ENCODE measurements around the gene CACNA1F.

The CACNA1F gene

DNA sequence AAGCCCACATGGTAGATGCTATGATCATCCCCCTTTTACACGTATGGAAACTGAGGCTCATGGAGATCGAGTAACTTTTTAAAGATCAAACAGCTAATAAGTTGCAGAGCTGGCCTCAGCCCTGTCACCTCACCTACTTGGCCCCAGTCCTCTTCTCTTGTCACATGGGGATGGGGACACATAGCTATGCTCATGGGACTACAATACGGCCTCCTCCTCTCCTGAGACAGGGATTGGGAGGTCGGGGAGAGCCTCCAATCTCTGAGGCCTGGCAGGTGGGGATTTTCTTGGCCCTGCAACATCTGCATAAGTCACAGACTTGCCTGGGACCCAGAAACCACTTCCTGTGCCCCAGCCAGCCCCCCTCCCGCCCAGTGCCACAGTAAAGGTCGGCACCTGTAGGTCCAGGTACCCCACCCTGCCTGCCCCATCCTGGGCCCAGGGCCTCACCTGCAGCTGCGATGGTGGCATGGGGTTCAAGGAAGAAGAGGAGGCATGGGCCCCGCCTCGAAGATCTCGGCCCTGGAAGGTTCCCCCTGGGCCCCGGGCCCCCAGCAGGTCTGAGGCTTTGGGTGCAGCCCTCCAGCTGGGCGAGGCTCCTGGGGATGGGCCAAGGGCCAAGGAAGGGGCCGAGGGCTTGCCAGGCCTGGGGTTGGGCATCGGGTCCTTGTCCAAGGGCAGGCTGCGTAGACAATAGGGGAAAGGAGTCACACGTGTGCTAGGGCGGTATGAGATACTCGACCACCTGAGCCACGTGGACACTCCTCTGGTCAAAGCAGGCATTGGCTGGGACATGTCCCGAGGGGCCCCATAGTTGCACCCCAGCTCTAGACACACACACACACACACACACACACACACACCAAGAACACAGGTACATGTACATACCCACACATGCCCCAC is 25.0 kb upstream of the CACNA1F start:
- in situ Hi-C loops (cut with HindIII; ENCODE audit: low sequenced_read_pairs) = no loop called here

DNA sequence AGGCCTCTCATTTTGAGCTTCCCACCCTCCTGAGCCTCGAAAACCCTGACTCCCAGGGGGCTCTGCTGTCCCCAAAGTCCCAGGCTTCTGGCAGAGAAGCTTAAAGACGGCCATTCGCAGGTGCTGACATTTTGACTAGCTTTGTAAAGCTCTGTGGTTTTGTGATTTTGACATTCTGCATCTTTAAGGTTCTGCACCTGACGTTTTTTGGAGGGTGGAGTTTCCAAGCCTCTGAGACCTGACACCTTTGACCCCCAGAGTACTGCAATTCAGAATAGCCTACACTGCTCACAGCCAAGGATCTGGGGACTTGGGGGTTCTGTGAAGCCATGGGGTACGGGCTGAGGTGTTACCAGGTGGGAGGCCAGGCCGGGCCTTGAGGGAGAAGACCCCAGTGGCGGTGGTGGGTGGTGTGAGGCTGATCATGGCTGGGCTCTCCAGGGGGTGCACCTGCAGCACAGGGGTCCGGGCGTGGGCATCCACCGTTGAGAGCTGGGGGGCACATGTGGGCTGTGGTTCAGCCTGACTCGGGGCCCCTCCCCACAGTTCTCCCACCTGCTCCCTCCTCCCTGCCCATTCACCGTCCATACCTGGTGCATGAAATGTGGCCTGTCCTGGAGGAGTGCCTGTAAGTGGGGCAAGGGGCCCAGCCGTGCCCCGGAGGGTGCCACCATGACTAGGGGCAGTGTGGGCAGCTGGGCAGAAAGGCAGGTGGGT is 24.1 kb upstream of the CACNA1F start:
- in situ Hi-C loops (cut with HindIII; ENCODE audit: low sequenced_read_pairs) = no loop called here

- in situ Hi-C loops (cut with HindIII; ENCODE audit: low sequenced_read_pairs) = no loop called here
These were observed 23.3 kb upstream of the CACNA1F start for GRCh38 chrX:49256268-49256995.

DNA sequence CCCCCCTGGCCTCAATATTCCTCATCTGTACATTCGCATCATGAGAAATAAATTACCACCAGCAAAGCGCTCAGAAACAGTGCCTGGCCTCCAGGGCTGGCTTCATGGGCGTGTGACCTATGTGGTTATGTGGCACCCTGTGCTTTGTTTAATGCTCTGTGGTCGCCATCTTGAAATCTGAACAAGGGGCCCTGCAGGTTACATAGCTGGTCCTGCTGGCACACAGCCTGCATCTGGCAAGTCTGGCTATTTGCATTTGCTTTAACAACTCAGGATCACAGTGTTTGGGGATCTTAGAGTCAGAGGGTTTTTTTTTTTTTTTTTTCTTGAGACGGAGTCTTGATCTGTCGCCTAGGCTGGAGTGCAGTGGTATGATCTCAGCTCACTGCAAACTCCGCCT is 21.5 kb upstream of the CACNA1F start:
- in situ Hi-C loops (cut with HindIII; ENCODE audit: low sequenced_read_pairs) = no loop called here

DNA sequence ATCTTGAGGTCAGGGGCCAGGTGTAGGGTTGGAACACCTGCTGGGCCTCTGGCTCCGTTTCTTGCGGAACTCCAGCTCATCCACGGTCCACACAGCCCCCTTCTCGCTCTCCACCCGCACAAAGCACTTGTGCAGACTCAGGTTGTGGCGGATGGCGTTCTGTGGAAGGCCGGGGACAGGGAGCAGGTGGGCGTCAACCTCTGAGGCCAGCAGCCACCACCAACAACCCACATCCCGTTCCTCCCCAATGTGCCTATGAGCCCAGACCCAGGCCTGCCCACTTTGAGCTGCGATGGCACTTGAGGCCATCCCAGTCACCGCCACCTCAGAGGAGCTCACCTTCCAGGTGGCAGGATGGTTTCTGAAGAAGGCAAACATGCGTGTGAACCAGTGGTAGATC is 18.2 kb upstream of the CACNA1F start:
- in situ Hi-C loops (cut with HindIII; ENCODE audit: low sequenced_read_pairs) = no loop called here

DNA sequence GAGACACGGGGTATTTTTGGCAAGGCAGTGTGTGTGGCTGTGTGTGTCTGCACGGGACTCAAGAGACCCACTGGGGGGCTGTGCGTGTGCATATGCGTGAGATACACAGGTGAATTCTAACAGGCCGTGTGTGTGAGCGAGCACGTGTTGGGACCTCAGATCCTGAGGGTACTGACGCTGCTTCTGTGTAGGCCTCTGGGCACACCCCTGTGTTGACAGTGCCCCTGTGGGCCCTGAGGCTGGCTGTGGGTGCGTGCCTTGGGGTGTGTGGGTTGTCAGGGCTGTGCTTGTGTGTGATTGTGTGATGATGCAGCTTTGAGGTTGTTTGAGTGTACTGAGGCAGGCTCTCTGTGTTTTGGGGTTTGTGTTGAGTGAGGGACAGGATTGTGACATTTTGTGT is 17.4 kb upstream of the CACNA1F start:
- in situ Hi-C loops (cut with HindIII; ENCODE audit: low sequenced_read_pairs) = no loop called here

DNA sequence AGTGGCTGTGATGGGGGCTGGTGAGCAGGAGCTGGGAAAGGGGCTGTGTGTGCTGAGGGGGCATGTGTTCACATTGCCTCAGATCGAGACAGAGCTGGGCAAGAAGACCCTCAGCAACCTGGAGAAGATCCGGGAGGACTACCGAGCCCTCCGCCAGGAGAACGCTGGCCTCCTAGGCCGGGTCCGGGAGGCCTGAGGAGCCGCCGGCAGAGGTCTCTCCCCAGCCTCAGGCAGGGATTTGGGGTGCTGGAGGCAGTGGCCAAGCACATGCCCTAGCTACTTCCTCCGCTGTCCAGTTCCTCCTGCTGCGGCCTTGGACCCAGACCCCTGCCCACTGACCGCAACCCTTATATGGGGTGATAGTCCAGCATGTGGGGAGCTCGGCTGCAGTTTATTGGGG is 16.9 kb upstream of the CACNA1F start:
- in situ Hi-C loops (cut with HindIII; ENCODE audit: low sequenced_read_pairs) = no loop called here

DNA sequence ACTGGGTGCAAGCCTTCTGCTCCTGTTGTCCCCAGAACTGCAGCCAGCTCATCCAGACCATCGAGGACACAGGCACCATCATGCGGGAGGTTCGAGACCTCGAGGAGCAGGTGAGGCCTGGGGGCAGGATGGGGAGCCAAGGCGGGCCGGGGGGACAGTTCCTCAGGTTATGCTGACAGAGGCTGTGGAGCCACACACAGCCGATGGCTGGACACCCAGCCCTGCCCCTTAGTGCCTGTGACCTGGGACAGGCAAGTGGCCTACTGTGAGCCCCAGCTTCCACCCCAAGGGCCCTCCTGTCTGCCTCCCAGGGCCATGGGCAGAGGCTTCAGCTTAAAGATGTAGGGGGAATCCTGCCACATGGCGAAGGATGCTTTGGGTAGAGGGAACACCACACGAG is 16.5 kb upstream of the CACNA1F start:
- in situ Hi-C loops (cut with HindIII; ENCODE audit: low sequenced_read_pairs) = no loop called here

- in situ Hi-C loops (cut with HindIII; ENCODE audit: low sequenced_read_pairs) = no loop called here
These were observed 15.9 kb upstream of the CACNA1F start for GRCh38 chrX:49249071-49249470.

DNA sequence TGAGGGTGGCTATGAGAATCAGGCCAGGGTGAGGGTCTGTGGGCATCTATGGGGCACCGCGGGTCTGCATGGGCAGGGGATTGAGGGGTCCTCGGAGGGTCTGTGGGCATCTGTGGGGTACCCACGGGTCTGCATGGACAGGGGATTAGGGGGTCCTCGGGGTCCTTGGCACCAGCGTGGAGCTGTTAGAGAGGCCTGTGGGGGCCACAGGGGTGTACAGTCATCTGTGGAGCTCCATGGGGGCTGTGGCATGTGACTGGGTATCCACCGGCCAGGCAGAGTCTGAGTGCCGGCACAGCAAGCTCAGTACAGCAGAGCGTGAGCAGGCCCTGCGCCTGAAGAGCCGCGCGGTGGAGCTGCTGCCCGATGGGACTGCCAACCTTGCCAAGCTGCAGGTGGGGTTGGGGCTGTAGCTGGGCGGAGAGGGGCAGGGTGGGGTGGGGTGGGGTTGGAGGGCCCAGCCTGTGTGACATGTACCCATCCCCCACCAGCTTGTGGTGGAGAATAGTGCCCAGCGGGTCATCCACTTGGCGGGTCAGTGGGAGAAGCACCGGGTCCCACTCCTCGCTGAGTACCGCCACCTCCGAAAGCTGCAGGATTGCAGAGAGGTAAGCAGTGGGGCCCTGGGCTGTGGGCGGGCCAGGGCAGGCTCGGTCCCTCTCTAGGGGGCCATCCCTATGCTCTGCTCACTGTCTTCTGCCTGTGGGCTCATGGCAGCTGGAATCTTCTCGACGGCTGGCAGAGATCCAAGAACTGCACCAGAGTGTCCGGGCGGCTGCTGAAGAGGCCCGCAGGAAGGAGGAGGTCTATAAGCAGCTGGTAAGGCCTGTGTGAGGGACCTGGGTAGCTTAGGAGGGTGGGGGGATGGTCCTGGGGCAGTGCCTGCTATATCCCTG is 15.0 kb upstream of the CACNA1F start:
- in situ Hi-C loops (cut with HindIII; ENCODE audit: low sequenced_read_pairs) = no loop called here

GRCh38 chrX:49247346-49247745 is 14.2 kb upstream of the CACNA1F start:
- in situ Hi-C loops (cut with HindIII; ENCODE audit: low sequenced_read_pairs) = no loop called here

- in situ Hi-C loops (cut with HindIII; ENCODE audit: low sequenced_read_pairs) = no loop called here
These were observed 13.4 kb upstream of the CACNA1F start for GRCh38 chrX:49246541-49246940.

DNA sequence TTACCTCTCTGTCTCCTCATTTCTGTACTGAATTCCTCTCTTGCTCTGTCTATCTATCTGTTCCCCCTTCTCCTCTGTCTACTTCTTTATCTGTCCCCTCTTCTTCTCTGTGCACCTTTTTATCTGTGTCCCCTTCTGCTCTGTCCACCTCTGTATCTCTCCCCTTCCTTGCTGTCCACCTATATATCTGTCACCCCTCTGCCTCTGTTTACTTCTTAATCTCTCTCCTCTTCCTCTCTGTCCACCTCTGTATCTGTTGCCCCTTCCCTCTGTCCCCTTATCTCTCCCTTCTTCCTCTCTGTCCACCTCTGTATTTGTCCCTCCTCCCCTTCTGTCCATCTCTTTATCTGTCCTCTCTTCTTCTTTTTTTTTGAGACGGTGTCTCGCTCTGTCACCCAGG is 11.1 kb upstream of the CACNA1F start:
- in situ Hi-C loops (cut with HindIII; ENCODE audit: low sequenced_read_pairs) = no loop called here

DNA sequence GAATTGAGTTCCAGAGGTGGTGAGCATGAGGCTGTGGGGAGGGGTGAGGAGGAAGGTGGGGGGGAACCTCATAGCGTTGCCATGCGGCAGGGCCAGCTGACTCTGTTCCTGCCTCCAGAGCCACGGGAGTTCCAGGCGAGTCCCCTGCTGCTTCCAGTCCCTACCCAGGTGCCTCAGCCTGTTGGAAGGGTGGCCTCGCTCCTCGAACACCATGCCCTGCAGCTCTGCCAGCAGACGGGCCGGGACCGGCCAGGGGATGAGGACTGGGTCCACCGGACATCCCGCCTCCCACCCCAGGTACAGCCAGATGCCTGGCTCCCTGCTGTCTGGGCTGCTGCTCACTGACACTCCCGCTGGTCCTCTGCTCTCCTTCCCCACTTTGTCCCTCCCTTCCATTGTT is 10.0 kb upstream of the CACNA1F start:
- in situ Hi-C loops (cut with HindIII; ENCODE audit: low sequenced_read_pairs) = no loop called here

DNA sequence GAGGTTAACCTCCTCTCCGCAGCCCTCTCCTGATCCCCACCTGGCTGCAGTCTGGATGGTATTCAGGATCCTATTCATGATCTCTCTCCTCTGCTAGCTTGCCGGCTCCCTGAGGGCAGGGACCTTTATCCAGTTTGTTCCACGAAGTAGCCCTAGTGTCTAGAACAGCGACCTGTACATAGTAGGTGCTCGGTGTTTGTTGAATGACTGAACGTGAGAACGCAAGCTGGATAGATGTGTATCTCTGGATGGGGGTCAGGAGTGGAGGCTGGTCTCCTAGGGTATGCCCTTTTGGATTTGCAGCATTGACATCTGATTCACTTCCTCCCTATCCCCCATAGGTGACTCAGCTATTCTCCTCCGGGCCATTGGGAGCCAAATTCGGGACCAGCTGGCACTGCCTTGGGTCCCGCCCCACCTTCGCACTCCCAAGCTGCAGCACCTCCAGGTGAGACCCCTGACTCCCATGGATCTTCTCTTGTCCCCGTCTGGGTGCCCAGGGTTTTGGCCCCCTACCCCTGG is 9.5 kb upstream of the CACNA1F start:
- in situ Hi-C loops (cut with HindIII; ENCODE audit: low sequenced_read_pairs) = no loop called here

DNA sequence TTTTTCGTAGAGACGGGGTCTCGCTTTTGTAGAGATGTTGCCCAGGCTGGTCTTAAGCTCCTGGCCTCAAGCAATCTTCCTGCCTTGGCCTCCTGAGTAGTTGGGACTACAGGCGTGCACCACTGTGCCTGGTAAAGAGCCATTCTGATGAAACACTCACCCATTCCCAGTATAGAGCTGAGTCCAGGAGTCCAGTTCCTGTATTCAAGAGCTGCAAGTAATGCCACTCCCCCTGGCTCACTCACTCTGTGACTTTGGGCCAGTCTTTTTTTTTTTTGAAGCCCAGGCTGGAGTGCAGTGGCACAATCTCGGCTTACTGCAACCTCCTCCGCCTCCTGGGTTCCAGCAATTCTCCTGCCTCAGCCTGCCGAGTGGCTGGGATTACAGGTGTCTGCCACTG is 5.6 kb upstream of the CACNA1F start:
- in situ Hi-C loops (cut with HindIII; ENCODE audit: low sequenced_read_pairs) = no loop called here

GRCh38 chrX:49237060-49237459 is 3.9 kb upstream of the CACNA1F start:
- in situ Hi-C loops (cut with HindIII; ENCODE audit: low sequenced_read_pairs) = no loop called here

- in situ Hi-C loops (cut with HindIII; ENCODE audit: low sequenced_read_pairs) = no loop called here
These were observed 881 bp upstream of the CACNA1F start for GRCh38 chrX:49233887-49234555.

- in situ Hi-C loops (cut with HindIII; ENCODE audit: low sequenced_read_pairs) = no loop called here
These were observed 615 bp downstream of the CACNA1F start for GRCh38 chrX:49232525-49232924.
